Erythroblast (primary cell): ENCODE measurements around the gene POLR2J3.
"Not testable (repeated sequence)": the region's sequence is repeated elsewhere in the genome, so short reads cannot be mapped to it uniquely, and the experiment has no call there.

Experiments
- GATA1 ChIP-seq: IDR thresholded peaks from 2 replicates; pipeline ENCODE4 v1.6.1; 2011; ENCODE audit warnings: low read depth, mild to moderate bottlenecking, control low read depth, low read length, moderate library complexity
- POLR2A ChIP-seq: IDR thresholded peaks from 2 replicates; pipeline ENCODE4 v1.6.1; 2011; ENCODE audit warnings: mild to moderate bottlenecking, low read length

- TF ChIP-seq POLR2A, GATA1: not testable (repeated sequence)
Measured at GRCh38 chr7:102542083-102542482, 30.3 kb downstream of the POLR2J3 start.
